Adrenal gland (tissue), 5 donors: ENCODE data around the gene CISTR.

Source experiments
- POLR2A ChIP-seq, 2 donors: fragments of 450-650 bp; IDR thresholded peaks; one replicate each; pipeline ENCODE4 v1.6.1; 2017; ENCODE audit warnings: antibody characterized with exemption in 2 of 2, mild to moderate bottlenecking in 2 of 2, moderate library complexity in 1 of 2
- TF ChIP-seq, protein P1 (sequence below), 6 experiments: fragments of 450-650 bp in 4 of 6; fragments of 200-600 bp in 2 of 6; sonication (generic) in 1 of 6; IDR thresholded peaks; 1 replicate in 5 of 6; 2 replicates in 1 of 6; pipeline versions ENCODE4 v1.5.1 to v1.8.0; 2016 to 2021; ENCODE audit warnings: antibody characterized with exemption in 6 of 6, mild to moderate bottlenecking in 2 of 6, moderate library complexity in 1 of 6
- donor health status: DM: no; HTN: no; CAD: no.

DNA sequence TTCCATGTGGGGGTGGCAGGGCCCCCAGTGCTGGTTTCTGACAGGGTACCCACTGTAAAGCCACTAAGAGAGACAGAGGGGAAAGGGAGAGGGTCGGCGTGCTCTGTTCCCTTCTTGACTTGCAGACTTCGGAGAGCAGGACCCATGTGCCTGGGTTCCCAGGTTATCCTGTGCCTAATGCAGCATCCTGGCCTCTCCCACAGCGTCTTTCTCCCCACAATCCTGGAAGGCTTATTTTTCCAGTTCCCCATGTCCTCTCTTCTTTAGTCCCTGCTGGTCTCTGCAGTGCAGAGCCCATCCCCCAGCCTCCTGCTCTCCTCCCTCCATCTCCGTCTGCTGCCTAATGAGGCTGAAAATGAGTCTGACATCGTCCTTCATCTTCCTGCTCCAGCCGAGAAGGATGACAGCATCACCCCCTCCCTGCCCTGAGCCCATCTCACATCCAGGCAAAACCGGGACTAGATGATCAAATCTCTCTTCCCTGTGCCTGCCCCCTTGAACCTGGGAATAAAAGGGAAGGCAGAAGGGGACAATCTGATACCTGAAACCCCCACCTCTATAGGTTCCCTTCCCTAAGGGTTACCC lies 39.6 kb downstream of the CISTR start:
- TF ChIP-seq, protein P1, sequence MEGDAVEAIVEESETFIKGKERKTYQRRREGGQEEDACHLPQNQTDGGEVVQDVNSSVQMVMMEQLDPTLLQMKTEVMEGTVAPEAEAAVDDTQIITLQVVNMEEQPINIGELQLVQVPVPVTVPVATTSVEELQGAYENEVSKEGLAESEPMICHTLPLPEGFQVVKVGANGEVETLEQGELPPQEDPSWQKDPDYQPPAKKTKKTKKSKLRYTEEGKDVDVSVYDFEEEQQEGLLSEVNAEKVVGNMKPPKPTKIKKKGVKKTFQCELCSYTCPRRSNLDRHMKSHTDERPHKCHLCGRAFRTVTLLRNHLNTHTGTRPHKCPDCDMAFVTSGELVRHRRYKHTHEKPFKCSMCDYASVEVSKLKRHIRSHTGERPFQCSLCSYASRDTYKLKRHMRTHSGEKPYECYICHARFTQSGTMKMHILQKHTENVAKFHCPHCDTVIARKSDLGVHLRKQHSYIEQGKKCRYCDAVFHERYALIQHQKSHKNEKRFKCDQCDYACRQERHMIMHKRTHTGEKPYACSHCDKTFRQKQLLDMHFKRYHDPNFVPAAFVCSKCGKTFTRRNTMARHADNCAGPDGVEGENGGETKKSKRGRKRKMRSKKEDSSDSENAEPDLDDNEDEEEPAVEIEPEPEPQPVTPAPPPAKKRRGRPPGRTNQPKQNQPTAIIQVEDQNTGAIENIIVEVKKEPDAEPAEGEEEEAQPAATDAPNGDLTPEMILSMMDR (IDR thresholded peaks at IDR 0.05), result no peak
- no peak for TF ChIP-seq POLR2A (IDR thresholded peaks at IDR 0.05)
